ENCODE measurements around the gene NUDT22. TPM values are rescaled to one million over a fixed set of nuclear protein-coding genes. Genes with fewer than 3 reads are reported as not detected.

Gene NUDT22
- total RNA-seq, 2 donors from 2014 or later = 77.4 to 98.4 TPM

GRCh38 chr11:64258946-64259532 lies 33.0 kb downstream of the NUDT22 start:
- Mint-ChIP-seq H3K27me3 (no peaks in the 10 kb centered on the region), H3K27ac (peak overlapping the region; percentile 77), H3K9me3 (no peaks in the 10 kb centered on the region), H3K36me3 (ENCODE audit: low read depth) (peaks cover 36% of the 10 kb centered on the region), H3K4me1 (peaks cover 11% of the 10 kb centered on the region), H3K4me3 (peak overlapping the region; percentile 49)
- ATAC-seq (replicated peaks) = no peak

- Mint-ChIP-seq H3K4me1 (peaks cover 10% of the 10 kb centered on the region), H3K9me3 (no peaks in the 10 kb centered on the region), H3K36me3 (ENCODE audit: low read depth) (peaks cover 35% of the 10 kb centered on the region), H3K4me3 (peak overlapping the region; percentile 49), H3K27ac (peak overlapping the region; percentile 77), H3K27me3 (no peaks in the 10 kb centered on the region)
- ATAC-seq (replicated peaks) = peak; percentile 71
Measured at GRCh38 chr11:64259533-64260067, 33.5 kb downstream of the NUDT22 start.

- peak overlapping the region; percentile 49 for H3K4me3 Mint-ChIP-seq
- H3K27me3 Mint-ChIP-seq = no peaks in the 10 kb centered on the region
- H3K4me1 Mint-ChIP-seq = peaks cover 10% of the 10 kb centered on the region
- peaks cover 35% of the 10 kb centered on the region for H3K36me3 Mint-ChIP-seq (ENCODE audit: low read depth)
- peak overlapping the region; percentile 77 for H3K27ac Mint-ChIP-seq
- ATAC-seq (replicated peaks) = peak; percentile 74
- no peaks in the 10 kb centered on the region for H3K9me3 Mint-ChIP-seq
Measured at GRCh38 chr11:64260147-64260708, 34.2 kb downstream of the NUDT22 start.

GRCh38 chr11:64261556-64262080 lies 35.5 kb downstream of the NUDT22 start:
- H3K27ac Mint-ChIP-seq = no peak overlapping the region
- H3K27me3 Mint-ChIP-seq = no peaks in the 10 kb centered on the region
- no peak overlapping the region for H3K4me3 Mint-ChIP-seq
- H3K9me3 Mint-ChIP-seq = no peaks in the 10 kb centered on the region
- H3K36me3 Mint-ChIP-seq (ENCODE audit: low read depth) = peaks cover 40% of the 10 kb centered on the region
- peaks cover 10% of the 10 kb centered on the region for H3K4me1 Mint-ChIP-seq
- ATAC-seq (replicated peaks) = no peak

- Mint-ChIP-seq H3K36me3 (ENCODE audit: low read depth) (peaks cover 40% of the 10 kb centered on the region), H3K9me3 (no peaks in the 10 kb centered on the region), H3K27me3 (no peaks in the 10 kb centered on the region), H3K4me1 (peaks cover 10% of the 10 kb centered on the region), H3K4me3 (no peak overlapping the region), H3K27ac (no peak overlapping the region)
- ATAC-seq (replicated peaks) = no peak
Measured at GRCh38 chr11:64262271-64263002, 36.4 kb downstream of the NUDT22 start.

- Mint-ChIP-seq H3K36me3 (ENCODE audit: low read depth) (peaks cover 32% of the 10 kb centered on the region), H3K4me3 (no peak overlapping the region), H3K27ac (no peak overlapping the region), H3K9me3 (no peaks in the 10 kb centered on the region), H3K27me3 (no peaks in the 10 kb centered on the region), H3K4me1 (peaks cover 15% of the 10 kb centered on the region)
- no peak for ATAC-seq (replicated peaks)
Measured at GRCh38 chr11:64263021-64263946, 37.2 kb downstream of the NUDT22 start.

- Mint-ChIP-seq H3K27me3 (no peaks in the 10 kb centered on the region), H3K4me1 (peaks cover 22% of the 10 kb centered on the region), H3K9me3 (no peaks in the 10 kb centered on the region), H3K36me3 (ENCODE audit: low read depth) (peaks cover 31% of the 10 kb centered on the region), H3K4me3 (no peak overlapping the region), H3K27ac (no peak overlapping the region)
- no peak for ATAC-seq (replicated peaks)
Measured at GRCh38 chr11:64263947-64264317, 37.9 kb downstream of the NUDT22 start.

- ATAC-seq (replicated peaks) = no peak
- Mint-ChIP-seq H3K36me3 (ENCODE audit: low read depth) (peaks cover 27% of the 10 kb centered on the region), H3K4me1 (peaks cover 21% of the 10 kb centered on the region), H3K27me3 (no peaks in the 10 kb centered on the region), H3K4me3 (no peak overlapping the region), H3K9me3 (no peaks in the 10 kb centered on the region), H3K27ac (no peak overlapping the region)
Measured at GRCh38 chr11:64264371-64264852, 38.3 kb downstream of the NUDT22 start.

- Mint-ChIP-seq H3K9me3 (no peaks in the 10 kb centered on the region), H3K27me3 (no peaks in the 10 kb centered on the region), H3K36me3 (ENCODE audit: low read depth) (peaks cover 29% of the 10 kb centered on the region), H3K4me1 (peaks cover 14% of the 10 kb centered on the region), H3K27ac (no peak overlapping the region), H3K4me3 (no peak overlapping the region)
- no peak for ATAC-seq (replicated peaks)
Measured at GRCh38 chr11:64265176-64266160, 39.4 kb downstream of the NUDT22 start.

GRCh38 chr11:64266339-64266738 lies 40.3 kb downstream of the NUDT22 start:
- ATAC-seq (replicated peaks) = no peak
- Mint-ChIP-seq H3K9me3 (no peaks in the 10 kb centered on the region), H3K36me3 (ENCODE audit: low read depth) (peaks cover 31% of the 10 kb centered on the region), H3K4me1 (peaks cover 14% of the 10 kb centered on the region), H3K27ac (no peak overlapping the region), H3K4me3 (no peak overlapping the region), H3K27me3 (no peaks in the 10 kb centered on the region)

- Mint-ChIP-seq H3K36me3 (ENCODE audit: low read depth) (peaks cover 32% of the 10 kb centered on the region), H3K4me3 (no peak overlapping the region), H3K4me1 (peaks cover 18% of the 10 kb centered on the region), H3K27me3 (no peaks in the 10 kb centered on the region), H3K27ac (peak overlapping the region; percentile 96), H3K9me3 (no peaks in the 10 kb centered on the region)
- no peak for ATAC-seq (replicated peaks)
Measured at GRCh38 chr11:64267207-64267945, 41.3 kb downstream of the NUDT22 start.

- Mint-ChIP-seq H3K4me1 (peaks cover 18% of the 10 kb centered on the region), H3K27ac (peak overlapping the region; percentile 96), H3K4me3 (peak overlapping the region; percentile 96), H3K27me3 (no peaks in the 10 kb centered on the region), H3K36me3 (ENCODE audit: low read depth) (peaks cover 24% of the 10 kb centered on the region), H3K9me3 (no peaks in the 10 kb centered on the region)
- ATAC-seq (replicated peaks) = no peak
Measured at GRCh38 chr11:64268025-64268892, 42.2 kb downstream of the NUDT22 start.

All from activated T-helper 17 cell treated with anti-CD3 and anti-CD28 coated beads, Interleukin-2, amount 50 U/mL, for 72 hours (primary cell).